Spinal cord (tissue), 10 donors: ENCODE results near the gene TRIOBP. TPM values are rescaled to one million over a fixed set of nuclear protein-coding genes. Genes with fewer than 3 reads are reported as not detected.
"Not testable (repeated sequence)": the region's sequence is repeated elsewhere in the genome, so short reads cannot be mapped to it uniquely, and the experiment has no call there.

ENCODE experiments used
- DNase-seq, 6 donors: peaks; one replicate each; pipeline versions ENCODE4 v3.0.0 to v3.0.0-alpha.2; 2013 to 2015; ENCODE audit warnings: low spot score in 6 of 6, low read depth in 4 of 6
- H3K27ac ChIP-seq: one replicate; pipeline ENCODE4 v1.5.1; 2013; ENCODE audit warnings: low read depth, low read length, control low read depth
- H3K27me3 ChIP-seq: one replicate; pipeline ENCODE4 v1.6.1; 2013; ENCODE audit warnings: low read length; ENCODE audit not compliant: control insufficient read depth, insufficient read depth
- H3K36me3 ChIP-seq: one replicate; pipeline ENCODE4 v1.6.1; 2013; ENCODE audit warnings: low read length; ENCODE audit not compliant: control insufficient read depth, insufficient read depth
- H3K4me1 ChIP-seq: one replicate; pipeline ENCODE4 v1.6.1; 2013; ENCODE audit warnings: low read length; ENCODE audit not compliant: control insufficient read depth, insufficient read depth
- H3K4me3 ChIP-seq: one replicate; pipeline ENCODE4 v1.5.1; 2013; ENCODE audit warnings: low read depth, low read length, control low read depth
- H3K9me3 ChIP-seq: one replicate; pipeline ENCODE4 v1.6.1; 2013; ENCODE audit warnings: low read length; ENCODE audit not compliant: control insufficient read depth, insufficient read depth
- WGBS: methylation state at CpG from one replicate; pipeline ENCODE4 v1.1.5; 2013; ENCODE audit warnings: missing lambda C conversion rate; ENCODE audit not compliant: insufficient coverage; 5-methylcytosine and 5-hydroxymethylcytosine counted together
- long read RNA-seq, 4 donors: transcript quantifications; one replicate each; lab custom pipeline, GENCODE V29; 2026
- polyA plus RNA-seq, 2 donors: library from polyadenylated mRNA; unstranded; fragments of 120-200 nt; gene quantifications; one replicate each; pipeline ENCODE4 v1.2.1, GENCODE V29; 2013; ENCODE audit not compliant: insufficient read length in 2 of 2
- total RNA-seq, 2 donors: library from RNA; depleted of rRNA in 1 of 2; stranded (reverse); fragments of 120-200 nt in 1 of 2; fragments of >200 nt in 1 of 2; gene quantifications; one replicate each; pipeline versions ENCODE4 v1.2.3 to v1.2.4, GENCODE V29; 2013 to 2014
- donor health status: healthy.

The TRIOBP gene, protein sequence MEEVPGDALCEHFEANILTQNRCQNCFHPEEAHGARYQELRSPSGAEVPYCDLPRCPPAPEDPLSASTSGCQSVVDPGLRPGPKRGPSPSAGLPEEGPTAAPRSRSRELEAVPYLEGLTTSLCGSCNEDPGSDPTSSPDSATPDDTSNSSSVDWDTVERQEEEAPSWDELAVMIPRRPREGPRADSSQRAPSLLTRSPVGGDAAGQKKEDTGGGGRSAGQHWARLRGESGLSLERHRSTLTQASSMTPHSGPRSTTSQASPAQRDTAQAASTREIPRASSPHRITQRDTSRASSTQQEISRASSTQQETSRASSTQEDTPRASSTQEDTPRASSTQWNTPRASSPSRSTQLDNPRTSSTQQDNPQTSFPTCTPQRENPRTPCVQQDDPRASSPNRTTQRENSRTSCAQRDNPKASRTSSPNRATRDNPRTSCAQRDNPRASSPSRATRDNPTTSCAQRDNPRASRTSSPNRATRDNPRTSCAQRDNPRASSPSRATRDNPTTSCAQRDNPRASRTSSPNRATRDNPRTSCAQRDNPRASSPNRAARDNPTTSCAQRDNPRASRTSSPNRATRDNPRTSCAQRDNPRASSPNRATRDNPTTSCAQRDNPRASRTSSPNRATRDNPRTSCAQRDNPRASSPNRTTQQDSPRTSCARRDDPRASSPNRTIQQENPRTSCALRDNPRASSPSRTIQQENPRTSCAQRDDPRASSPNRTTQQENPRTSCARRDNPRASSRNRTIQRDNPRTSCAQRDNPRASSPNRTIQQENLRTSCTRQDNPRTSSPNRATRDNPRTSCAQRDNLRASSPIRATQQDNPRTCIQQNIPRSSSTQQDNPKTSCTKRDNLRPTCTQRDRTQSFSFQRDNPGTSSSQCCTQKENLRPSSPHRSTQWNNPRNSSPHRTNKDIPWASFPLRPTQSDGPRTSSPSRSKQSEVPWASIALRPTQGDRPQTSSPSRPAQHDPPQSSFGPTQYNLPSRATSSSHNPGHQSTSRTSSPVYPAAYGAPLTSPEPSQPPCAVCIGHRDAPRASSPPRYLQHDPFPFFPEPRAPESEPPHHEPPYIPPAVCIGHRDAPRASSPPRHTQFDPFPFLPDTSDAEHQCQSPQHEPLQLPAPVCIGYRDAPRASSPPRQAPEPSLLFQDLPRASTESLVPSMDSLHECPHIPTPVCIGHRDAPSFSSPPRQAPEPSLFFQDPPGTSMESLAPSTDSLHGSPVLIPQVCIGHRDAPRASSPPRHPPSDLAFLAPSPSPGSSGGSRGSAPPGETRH (N-terminal part only)
- total RNA-seq (10 to 100 TPM; 32.3 to 58.9 TPM), polyA plus RNA-seq (10 to 100 TPM; 52.8 to 72.9 TPM)
- long read RNA-seq, donor 1, transcript TRIOBP-203 (14 exons, 2,324 nt), result major isoform, 9 of 25 reads
- long read RNA-seq, donor 1, partial matches to known transcripts, result 15 of 25 reads
- long read RNA-seq, donor 1, other reads (novel, unspliced or antisense), result 0 of 25 reads
- long read RNA-seq, donor 2, partial matches to known transcripts, result 0 of 4 reads
- long read RNA-seq, donor 2, other reads (novel, unspliced or antisense), result 0 of 4 reads
- long read RNA-seq, donor 3, transcript TRIOBP-203 (14 exons, 2,324 nt), result major isoform, 9 of 10 reads
- long read RNA-seq, donor 3, partial matches to known transcripts, result 0 of 10 reads
- long read RNA-seq, donor 3, other reads (novel, unspliced or antisense), result 0 of 10 reads
- long read RNA-seq, donor 4, partial matches to known transcripts, result 16 of 22 reads
- long read RNA-seq, donor 4, other reads (novel, unspliced or antisense), result 0 of 22 reads

DNA sequence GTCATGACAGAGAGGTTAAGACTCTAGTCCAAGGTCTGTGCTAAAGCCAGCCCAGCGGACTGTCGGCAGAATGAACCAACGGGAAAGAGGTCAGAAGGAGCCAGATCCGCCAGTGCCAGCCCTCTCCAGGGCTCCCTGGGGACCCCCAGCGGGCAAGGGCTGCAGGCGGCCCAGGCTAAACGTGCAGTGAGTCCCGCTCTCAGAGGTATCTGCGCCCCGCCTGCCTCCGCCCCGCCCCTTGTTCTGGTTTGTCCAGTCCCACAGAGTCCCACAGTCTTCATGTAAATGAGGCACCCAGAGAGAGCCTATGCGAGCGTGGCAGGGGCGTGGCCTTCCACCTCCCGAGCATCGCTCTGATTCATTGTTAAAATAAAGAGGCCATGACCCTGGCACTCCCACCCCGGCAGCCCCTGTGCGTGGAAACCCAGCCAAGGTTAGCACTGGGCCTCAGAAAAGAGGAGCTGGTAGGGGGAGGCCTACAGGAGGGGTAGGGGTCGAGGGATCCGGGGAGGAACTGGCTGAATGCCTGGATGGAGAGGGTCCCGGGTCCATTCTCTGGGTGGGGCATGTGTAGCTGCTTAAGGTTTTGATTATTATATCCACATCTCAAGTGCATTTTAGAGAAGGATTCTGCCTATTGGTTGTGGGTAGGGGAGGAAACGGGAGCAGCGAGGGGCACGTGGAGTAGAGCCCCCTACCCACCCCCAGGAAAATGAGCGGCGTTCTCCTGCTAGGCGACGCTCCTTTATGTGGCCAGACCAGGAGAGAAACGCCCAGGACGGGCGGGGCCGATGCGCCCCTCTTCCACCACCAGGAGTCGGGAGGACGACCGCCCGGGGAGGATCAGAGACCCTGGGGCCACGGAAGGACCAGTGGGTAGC lies at the start of gene TRIOBP:
Gene TRIOBP, plus strand, starts transcription at position 392 of the 881 bp plus-strand sequence. CDS start 4,318 bp downstream, outside the sequence.
- Histone ChIP-seq H3K27ac (peak within 1 kb of the TSS; percentile 64), H3K36me3 (peaks cover 34% of the 10 kb centered on the region), H3K4me1 (peaks cover 23% of the 10 kb centered on the region), H3K4me3 (peak within 1 kb of the TSS; percentile 47), H3K9me3 (no peaks in the 10 kb centered on the region), H3K27me3 (no peaks in the 10 kb centered on the region)
- DNase-seq, result peak in 4 of 6 donors; percentile 82 to 99 (median 92)
- 3% methylated on average over 32 of the region's 39 CpGs for WGBS

DNA sequence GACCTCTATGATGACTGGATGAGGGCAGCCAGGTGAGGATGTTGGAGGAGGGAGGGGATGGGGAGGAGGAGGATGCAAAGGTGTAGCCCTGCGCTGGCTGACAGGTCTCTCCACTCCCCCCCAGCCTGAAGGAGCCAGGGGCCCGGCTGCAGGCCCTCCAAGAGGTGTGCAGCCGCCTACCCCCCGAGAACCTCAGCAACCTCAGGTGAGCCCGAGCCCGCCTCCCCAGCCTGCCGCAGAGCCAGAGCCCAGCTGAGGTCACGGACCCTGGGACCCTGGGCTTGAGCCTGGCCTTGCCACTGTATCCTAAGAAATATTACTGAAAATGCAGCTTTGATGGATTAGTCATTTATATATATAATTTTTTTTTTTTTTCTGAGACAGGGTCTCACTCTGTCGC lies 49.5 kb upstream of the TRIOBP start:
- no peaks in the 10 kb centered on the region for H3K27me3 ChIP-seq
- peaks cover 13% of the 10 kb centered on the region for H3K36me3 ChIP-seq
- H3K4me3 ChIP-seq, result no peak overlapping the region
- H3K4me1 ChIP-seq, result peaks cover 7% of the 10 kb centered on the region
- H3K9me3 ChIP-seq, result no peaks in the 10 kb centered on the region
- no peak for DNase-seq
- no peak overlapping the region for H3K27ac ChIP-seq
- WGBS, result 94% methylated on average over 8 of the region's 9 CpGs

DNA sequence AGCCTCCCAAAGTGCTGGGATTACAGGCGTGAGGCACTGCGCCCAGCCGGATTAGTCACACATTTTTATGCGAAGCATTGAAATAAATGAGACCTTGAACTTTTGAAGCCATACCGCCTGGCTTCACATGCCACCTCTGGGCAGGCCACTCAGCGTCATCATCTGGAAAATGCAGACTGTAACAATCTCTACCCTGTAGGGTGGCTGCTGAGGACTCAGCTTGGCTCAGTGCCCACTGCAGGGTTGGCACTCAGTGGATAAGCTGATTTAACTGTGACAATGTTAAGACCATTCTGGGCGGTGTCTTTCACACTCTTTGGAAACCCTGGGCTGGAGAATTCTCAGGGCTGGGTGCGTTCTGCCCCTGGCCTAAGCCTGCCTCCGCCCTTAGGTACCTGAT lies 48.9 kb upstream of the TRIOBP start:
- Histone ChIP-seq H3K4me3 (no peak overlapping the region), H3K27ac (no peak overlapping the region), H3K36me3 (peaks cover 11% of the 10 kb centered on the region), H3K27me3 (no peaks in the 10 kb centered on the region), H3K4me1 (peaks cover 7% of the 10 kb centered on the region), H3K9me3 (no peaks in the 10 kb centered on the region)
- peak in 3 of 6 donors; percentile 20 to 56 (median 55) for DNase-seq
- WGBS, result 60% methylated on average over 9 of the region's 9 CpGs

DNA sequence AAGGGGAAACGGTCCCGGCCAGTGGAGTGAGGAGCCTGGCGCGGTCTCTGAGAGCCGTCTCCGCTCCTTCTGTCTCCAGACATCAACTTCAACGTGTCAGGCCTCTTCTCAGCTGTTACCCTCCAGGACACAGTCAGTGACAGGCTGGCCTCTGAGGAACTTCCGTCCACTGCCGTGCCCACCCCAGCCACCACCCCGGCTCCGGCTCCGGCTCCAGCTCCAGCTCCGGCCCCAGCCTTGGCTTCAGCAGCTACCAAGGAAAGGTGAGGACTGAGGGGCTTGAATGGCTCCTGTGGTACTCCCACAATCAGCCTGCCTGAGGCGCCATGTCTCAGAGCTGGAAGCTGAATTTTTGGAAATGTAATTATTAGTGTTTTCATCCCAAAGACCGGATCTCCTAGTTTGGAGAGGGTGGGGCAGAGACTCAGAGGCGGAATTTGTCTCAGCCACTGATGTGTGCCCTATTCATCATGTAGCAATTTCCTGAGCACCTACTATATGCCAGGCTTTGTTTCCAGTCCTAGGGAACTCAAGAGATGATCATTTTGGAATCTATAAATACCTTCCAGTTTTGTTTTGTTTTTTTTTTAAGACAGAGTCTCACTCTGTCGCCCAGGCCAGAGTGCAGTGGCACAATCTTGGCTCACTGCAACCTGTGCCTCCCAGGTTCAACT lies 46.2 kb upstream of the TRIOBP start:
- WGBS, result 96% methylated on average over 16 of the region's 17 CpGs
- H3K4me1 ChIP-seq, result peaks cover 7% of the 10 kb centered on the region
- no peak for DNase-seq
- no peaks in the 10 kb centered on the region for H3K9me3 ChIP-seq
- H3K4me3 ChIP-seq, result no peak overlapping the region
- H3K27me3 ChIP-seq, result no peaks in the 10 kb centered on the region
- peaks cover 11% of the 10 kb centered on the region for H3K36me3 ChIP-seq
- H3K27ac ChIP-seq, result no peak overlapping the region

DNA sequence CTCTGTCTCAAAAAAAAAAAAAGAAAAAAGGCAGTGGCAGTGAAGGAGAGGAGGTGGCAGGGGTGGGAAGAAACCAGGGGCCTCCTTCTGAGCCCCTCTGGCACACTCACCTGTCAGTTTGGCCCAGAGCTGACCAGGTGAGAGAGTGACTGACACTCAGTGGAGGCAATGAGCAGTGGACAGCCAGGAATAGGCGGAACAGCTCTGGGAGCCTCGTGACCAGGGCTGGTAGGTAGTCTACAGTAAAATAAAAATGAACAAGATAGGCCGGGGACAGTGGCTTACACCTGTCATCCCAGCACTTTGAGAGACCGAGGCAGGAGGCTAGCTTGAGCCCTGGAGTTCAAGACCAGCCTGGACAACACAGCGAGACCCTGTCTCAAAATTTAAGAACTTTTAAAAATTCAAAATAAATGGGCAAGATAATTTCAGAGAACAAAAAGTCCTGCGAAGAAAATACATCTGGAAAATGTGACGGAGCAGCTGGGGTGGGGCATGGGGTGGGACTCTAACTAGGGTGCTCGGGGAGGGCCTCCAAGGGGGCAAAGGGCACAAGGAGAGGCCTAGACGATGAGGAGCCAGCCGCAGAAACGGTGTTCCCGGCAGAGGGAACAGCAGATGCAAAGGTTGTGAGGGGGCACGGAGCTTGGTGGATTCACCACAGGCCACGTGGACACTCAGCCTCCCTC lies 42.1 kb upstream of the TRIOBP start:
- no peaks in the 10 kb centered on the region for H3K27me3 ChIP-seq
- no peaks in the 10 kb centered on the region for H3K9me3 ChIP-seq
- WGBS, result 84% methylated on average over 10 of the region's 14 CpGs
- peaks cover 7% of the 10 kb centered on the region for H3K36me3 ChIP-seq
- no peak overlapping the region for H3K27ac ChIP-seq
- no peak for DNase-seq
- H3K4me1 ChIP-seq, result peaks cover 15% of the 10 kb centered on the region
- H3K4me3 ChIP-seq, result no peak overlapping the region

DNA sequence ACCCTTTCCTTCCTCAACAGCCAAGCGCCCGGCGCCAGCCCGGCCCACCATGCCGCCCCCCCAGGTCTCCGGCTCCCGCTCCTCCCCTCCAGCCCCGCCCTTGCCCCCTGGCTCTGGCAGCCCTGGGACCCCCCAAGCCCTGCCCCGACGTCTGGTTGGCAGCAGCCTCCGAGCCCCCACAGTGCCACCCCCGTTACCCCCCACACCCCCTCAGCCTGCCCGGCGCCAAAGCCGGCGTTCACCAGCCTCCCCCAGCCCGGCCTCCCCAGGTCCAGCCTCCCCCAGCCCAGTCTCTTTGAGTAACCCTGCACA lies 41.6 kb upstream of the TRIOBP start:
- H3K4me1 ChIP-seq, result peaks cover 20% of the 10 kb centered on the region
- no peak overlapping the region for H3K4me3 ChIP-seq
- no peak for DNase-seq
- WGBS, result 100% methylated on average over 2 of the region's 17 CpGs
- H3K9me3 ChIP-seq, result no peaks in the 10 kb centered on the region
- H3K27ac ChIP-seq, result no peak overlapping the region
- H3K27me3 ChIP-seq, result no peaks in the 10 kb centered on the region
- H3K36me3 ChIP-seq, result peaks cover 5% of the 10 kb centered on the region

DNA sequence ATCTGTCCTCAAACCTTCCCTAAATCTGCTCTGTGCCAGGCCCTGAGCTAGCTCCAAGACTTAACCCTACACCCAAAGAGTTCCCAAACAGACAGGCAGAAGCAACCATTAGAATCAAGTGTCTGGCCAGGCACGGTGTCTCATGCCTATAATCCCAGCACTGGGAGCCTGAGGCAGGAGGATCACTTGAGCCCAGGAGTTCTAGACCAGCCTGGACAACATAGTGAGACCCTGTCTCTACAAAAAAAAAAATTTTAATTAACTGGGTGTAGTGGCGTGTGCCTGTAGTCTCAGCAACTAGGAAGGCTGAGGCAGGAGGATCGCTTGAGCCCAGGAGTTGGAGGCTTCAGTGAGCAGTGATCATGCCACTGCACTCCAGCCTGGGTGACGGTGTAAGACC lies 40.3 kb upstream of the TRIOBP start:
- peaks cover 34% of the 10 kb centered on the region for H3K4me1 ChIP-seq
- 95% methylated on average over 3 of the region's 4 CpGs for WGBS
- not testable (repeated sequence) for H3K27me3 ChIP-seq, H3K36me3 ChIP-seq, H3K27ac ChIP-seq, H3K4me3 ChIP-seq, H3K9me3 ChIP-seq, DNase-seq
